H54 (cell line): Measurements from ENCODE around the gene TSSC4.
A peak's percentile ranks its signal among the peaks of the same experiment; 100 is the strongest.

Source experiments
- DNase-seq: peaks from one replicate; pipeline ENCODE4 v3.0.0; 2011; ENCODE audit warnings: low spot score, mixed read lengths; ENCODE audit not compliant: insufficient read length
- FAIRE-seq: peaks from 3 replicates; lab custom pipeline; 2011; peaks lifted over from hg19 to GRCh38; lab: Jason Lieb, UNC
- POLR2A ChIP-seq: IDR thresholded peaks from 2 replicates; pipeline ENCODE4 v1.6.1; 2011; ENCODE audit warnings: low read depth, mild to moderate bottlenecking, low read length

The TSSC4 gene

DNA sequence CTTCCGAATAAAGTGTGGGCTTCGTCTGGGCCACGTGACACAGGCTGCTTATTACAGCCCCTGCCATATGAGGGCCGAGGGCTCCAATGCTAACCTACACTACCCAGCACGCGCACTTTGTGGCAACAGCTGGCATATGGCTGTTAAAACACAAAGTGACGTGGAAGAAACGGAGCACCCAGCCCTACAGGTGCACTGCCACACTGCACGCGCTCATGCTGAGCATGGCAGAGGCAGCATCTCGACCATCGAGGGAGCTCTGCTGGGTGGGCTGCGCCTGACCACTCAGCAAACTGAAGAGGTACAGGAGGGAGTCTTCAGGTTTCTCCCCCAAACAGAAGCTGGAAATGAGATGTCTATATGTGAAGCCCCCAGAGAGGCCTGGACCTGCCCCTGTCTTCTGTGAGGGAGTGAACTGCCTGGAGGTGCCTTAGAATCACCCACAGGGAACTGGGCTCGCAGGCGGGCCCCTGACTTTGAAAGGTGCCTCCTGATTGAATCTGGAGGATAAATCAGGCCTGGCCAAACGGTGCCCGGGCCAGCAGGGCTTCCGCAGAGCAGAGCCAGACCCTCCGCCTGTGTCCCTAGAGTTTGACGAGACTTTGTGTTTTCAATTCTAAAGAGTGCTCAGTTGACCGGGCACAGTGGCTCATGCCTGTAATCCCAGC lies 18.3 kb downstream of the TSSC4 start:
- DNase-seq (no peak), FAIRE-seq (no peak)
- TF ChIP-seq POLR2A, result no peak

DNA sequence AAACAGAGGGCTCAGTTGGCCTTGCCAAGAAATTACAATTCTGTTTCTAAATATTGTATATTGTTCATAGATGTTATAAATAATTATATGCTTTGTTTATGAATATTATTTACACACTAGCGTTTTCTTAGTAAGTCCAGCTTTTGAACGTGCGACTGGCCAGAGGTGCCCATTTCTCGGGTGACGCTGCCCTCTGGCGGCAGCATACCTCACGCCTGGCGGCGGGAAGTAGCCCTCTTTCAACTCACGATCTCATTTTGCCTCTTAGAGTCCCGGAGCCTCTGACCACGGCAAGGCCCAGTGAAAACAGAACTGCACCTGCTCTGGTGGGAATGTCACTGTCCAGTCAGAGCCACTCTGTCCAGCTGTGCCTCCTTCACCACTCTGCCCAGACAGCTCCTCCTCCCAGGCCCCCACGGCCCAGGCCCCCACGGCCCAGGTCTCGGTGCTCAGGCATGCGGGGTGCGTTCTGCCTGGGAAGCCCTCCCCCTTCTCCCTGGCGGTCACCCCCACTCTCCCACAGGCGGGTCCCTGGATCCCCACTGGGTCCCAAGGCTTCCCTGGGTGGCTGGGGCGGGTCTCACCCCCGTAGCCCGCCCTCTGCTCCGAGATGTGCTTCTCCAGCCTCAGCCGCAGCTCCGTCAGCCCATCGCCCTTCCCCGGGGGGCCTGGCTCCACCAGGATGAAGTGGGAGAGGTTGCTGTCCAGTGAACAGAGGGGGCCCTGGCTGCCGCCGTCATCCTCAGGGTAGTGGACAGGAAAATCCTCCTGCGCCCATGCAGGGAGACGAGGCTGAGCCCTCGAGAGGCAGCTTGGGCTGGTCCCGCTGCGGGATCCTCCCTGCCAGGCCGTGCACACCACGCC lies 19.3 kb downstream of the TSSC4 start:
- no peak for TF ChIP-seq POLR2A
- peak; percentile 96 for DNase-seq
- FAIRE-seq, result no peak

DNA sequence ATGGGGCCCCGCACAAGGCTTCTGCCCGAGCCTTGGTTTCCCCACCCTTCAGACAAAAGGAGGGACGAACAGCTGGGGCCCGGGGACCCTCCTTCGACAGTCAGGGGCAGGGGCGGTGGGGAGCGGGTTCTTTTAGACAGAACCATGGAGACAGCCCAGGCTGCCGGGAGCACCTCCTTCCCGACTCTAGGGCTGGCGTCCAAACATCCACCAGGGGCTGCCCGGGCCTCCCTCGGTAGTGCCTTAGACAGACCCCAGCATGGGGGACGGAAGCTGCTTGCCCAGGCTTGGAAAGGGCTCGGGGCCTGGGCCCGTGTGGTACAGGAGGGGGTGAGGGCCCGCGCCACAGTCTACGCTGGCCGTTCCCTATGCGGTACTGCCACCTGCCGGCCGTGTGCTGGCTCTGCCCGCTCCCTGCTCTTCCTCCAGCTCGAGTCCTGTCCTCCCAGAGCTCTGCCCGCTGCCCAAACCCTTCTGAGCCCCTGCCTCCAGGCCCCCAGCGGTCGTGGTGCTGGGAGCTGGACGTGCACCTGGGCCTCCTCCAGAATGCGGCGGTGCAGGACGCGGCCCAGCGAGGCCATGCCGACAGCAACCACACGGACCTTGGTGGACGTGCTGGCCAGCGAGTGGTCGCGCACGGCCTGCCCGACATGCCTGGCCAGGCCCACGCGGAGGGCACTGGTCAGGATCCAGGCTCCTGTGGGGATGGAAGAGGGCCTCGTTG lies 20.1 kb downstream of the TSSC4 start:
- DNase-seq (peak; percentile 93), FAIRE-seq (no peak)

DNA sequence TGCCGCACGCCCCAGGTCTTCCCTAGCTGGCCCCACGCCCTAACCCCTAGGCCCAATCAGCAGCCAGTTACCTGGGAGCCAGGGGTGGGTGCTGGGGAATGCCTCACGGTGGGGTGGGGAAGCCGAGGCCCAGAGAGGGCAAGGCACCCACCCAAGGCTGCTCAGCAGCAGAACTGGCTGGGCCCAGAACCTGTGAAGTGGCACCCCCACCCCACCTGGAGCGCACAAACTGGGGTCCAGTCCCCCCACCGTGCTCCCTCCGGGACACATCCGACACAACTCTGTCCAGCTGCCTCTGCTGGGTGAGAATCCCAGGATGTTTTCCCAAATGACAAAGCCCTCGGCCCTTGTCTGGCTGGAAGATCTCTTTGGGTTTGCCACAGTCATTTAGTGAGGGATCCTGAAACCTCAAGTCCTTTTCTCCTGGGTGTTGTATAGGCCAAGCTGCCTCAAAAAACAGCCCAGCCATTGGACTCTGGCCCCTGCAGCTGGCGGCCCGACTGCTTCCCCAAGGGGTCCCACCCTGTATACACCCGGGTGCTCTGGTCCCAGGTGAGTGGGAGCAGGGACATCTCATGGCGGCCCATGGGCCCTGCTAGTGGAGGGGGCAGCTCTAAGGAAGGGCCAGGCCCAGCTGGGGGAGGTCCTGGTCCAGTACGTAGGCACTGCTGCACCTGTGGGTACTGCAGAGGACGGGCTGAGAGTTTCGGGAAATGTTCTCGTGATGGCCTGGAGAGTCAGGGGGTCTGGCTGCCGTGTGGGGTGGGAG lies 20.9 kb downstream of the TSSC4 start:
- TF ChIP-seq POLR2A, result no peak
- DNase-seq (no peak), FAIRE-seq (no peak)

More for the DNA sequence above, 20.1 kb downstream of the TSSC4 start:
- TF ChIP-seq POLR2A, result no peak

DNA sequence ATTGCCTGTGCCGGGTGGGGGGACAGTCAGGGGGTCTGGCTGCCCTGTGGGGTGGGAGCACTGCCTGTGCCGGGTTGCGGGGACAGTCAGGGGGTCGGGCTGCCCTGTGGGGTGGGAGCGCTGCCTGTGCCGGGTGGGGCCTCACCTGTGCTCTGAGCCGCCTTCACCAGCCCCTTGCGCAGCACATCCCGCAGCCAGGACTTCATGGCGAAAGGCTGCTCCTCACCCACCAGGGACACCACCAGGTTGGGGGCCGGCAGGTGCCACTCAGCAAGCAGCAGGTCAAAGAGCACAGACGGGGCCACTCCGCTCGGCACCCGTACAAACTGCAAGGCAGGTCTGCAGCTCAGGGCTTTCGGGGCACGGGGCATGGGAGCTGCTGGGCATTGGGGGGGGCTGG lies 21.4 kb downstream of the TSSC4 start:
- no peak for FAIRE-seq

DNA sequence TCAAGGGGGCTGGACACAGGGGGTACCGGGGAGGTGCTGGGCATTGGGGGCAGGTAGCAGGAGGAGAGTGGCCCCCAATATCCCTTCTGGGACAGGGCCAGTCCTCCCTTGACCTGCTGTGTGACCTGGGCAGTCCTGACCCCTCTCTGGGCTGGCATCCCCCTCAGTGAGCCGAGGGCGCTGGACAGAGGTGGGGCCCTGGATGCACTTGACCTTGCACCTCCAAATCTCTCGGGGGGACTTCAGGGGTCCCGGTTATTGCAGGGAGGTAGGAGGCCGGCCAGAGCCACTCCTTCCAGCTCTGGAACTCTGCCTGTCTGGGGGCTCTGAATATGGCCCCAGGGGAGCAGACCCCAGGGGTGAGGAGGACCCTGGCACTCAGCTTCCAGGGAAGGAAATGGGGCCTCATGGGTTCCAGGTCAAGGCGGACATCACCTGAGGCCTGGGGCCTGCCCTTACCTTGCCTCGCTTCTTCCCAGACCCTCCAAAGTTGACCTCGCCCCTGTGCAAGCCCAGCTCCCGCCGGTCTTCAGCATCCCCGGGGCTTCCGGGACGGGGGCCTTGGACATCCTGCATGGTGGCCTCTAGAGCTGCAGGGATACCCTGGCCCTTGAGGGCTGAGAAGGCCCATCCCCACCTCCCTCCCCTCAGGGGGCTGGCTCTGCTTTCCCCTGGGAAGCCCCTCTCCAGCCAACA lies 22.1 kb downstream of the TSSC4 start:
- no peak for TF ChIP-seq POLR2A
- FAIRE-seq (no peak), DNase-seq (no peak)

More for the DNA sequence above, 21.4 kb downstream of the TSSC4 start:
- DNase-seq, result no peak
- no peak for TF ChIP-seq POLR2A

DNA sequence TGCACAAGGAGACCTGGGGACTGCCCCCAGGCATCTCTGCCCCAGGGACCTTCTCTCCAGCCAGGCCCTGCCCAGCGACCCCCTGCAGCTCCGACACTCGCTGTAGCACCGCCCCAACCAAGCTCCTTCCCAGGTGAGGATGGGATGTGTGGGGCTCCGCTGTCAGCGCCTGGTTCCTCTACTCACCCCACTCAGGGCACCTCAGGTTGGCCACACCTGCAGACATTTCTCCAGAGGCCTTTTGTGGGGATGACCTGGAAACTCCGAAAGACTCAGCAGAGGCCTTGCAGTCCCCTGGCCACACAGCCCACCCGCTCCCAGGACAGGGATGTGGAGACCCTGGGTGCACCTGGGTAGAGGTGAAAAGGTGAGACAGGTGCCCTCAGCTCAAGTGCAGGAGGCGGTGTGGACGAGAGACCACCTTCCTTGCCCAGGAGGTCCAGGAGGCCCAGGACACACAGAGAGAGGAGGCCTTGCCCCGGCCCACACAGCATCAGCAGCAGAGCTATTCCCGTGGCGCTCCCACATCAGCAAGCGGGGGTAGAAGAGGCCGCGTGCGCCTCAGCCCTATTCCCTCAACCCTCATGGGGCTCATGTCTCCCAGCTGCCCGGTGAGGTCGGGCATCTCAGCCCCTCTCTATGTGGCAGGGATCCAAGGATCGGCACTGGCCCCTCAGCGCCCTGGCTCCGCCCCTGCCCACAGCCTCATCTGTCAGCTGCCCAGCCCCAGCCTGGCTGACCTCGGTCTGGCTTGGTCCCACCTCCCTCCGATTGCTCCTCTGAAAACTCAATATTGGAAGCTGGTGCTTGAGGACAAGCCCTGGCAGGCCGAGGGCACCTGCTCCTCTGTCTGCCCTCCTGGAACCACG lies 22.8 kb downstream of the TSSC4 start:
- DNase-seq, result no peak
- TF ChIP-seq POLR2A, result no peak
- FAIRE-seq, result no peak

DNA sequence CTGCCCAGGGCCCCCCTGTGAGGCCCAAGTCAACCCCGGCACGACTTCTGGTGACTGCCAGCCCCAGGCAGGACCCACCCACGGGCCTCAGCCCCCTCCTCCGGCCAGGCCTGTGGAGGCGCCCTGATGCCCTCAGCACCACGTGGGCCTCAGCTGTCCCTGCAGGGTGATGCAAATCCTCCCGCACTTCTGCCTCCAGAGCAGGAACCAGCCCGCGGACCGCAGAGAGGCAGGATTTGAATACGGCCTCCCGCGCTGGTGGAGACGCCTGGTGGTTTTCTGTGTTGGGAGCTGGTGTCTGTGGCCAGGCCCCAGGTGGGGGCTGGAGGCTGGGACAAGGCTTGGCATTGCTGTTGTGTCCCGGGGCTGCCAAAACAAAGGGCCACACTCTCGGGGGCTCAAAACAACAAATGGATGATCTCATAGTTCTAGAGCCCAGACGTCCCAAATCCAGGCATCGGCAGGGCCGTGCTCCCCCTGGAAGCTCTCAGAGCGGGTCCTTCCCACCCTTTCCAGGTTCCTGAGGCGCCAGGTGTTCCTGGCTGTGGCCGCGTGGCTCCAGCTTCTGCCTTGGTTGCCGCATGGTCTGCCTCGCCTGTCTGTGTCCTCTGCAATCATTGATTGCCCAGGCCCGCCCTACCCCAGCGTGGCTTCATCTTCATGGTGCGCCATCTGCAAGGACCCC lies 24.4 kb downstream of the TSSC4 start:
- no peak for FAIRE-seq
- no peak for TF ChIP-seq POLR2A
- no peak for DNase-seq

DNA sequence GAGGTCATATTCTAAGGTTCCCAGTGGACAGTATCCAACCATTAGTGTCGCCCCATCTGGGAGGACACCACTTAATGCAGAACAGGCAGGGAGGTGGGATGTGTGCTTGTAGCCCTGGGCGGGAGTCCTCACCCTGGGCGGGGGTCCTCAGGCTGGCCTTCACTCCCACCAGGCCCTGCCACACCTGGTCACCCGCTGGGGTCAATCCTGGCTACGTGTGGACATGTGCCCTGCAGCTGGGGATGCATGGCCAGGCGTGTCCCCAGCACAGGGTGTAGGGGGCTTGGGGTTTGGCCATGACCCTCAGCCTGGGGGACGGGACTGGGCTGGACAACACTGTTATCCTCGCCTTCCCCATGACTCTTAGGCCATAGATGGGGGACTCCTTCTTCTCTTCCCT lies 25.0 kb downstream of the TSSC4 start:
- no peak for TF ChIP-seq POLR2A
- FAIRE-seq, result no peak

DNA sequence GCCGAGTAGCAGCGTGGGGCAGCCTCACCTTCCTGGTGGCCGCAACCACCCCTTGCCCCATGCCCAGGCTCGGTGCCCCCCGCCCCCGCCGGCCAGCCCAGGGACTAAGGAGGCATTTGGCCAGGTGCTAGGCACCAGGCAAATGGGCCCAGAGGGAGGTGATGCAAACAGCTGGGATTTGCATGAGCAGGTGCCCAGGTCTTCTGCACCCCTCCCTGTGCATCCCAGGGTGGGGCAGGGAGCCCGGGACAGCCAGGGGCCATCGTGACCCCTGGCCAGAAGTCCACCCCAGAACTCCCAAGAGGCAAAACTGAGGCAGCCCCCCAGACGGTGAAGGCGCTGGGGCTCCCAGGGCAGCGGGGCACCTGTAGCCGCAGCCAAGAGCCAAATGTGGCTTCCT lies 25.7 kb downstream of the TSSC4 start:
- TF ChIP-seq POLR2A, result no peak
- no peak for FAIRE-seq
- DNase-seq, result no peak

More for the DNA sequence above, 25.0 kb downstream of the TSSC4 start:
- no peak for DNase-seq

DNA sequence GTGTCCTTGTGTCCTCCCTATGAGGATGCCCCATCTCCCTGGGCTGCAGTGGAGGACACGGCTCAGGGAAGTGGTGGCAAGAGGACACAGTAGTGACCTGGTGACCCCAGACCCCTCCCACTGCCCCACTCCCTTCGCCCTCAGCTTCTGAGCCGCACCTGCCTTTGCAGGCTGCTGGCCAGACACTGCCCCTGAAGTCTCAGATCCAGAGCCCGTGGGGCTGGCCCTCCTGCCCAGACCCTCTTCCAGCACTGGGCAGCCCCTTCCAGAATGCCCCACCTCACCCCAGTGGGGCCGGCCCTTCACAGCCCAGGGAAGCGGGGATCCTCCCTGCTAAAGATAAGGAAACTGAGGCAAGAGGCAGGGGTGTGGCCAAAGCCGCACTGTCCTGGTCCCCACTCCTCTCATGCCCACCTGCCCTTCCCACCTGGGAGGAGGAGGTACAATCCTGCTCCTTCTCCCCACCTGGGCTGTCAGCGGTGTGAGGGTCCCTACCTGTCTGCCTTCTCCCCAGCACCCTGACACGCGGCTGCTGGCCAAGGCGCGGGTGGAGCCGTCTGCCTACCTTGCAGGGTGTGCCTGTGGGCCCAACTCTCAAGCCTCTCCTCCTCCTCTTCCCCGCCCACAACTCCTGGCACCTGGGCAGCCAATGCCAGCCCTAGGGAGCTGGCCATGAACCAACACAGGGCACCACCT lies 26.4 kb downstream of the TSSC4 start:
- DNase-seq (no peak), FAIRE-seq (no peak)
- no peak for TF ChIP-seq POLR2A
